Activated CD4-positive, alpha-beta T cell treated with anti-CD3 and anti-CD28 coated beads, Interleukin-2, amount 50 U/mL, for 48 hours (primary cell): Measurements from ENCODE around the gene PCCA.

Experiments used
- DNase-seq, 2 experiments: peaks; one replicate each; pipeline ENCODE4 v3.0.0-alpha.2; 2020

PCCA gene

GRCh38 chr13:100532836-100533435 is 444.0 kb downstream of the PCCA start:
- DNase-seq: no peak

- no peak for DNase-seq
These were observed 444.7 kb downstream of the PCCA start for GRCh38 chr13:100533588-100534041.

- DNase-seq: no peak
These were observed 445.4 kb downstream of the PCCA start for GRCh38 chr13:100534147-100534843.

DNA sequence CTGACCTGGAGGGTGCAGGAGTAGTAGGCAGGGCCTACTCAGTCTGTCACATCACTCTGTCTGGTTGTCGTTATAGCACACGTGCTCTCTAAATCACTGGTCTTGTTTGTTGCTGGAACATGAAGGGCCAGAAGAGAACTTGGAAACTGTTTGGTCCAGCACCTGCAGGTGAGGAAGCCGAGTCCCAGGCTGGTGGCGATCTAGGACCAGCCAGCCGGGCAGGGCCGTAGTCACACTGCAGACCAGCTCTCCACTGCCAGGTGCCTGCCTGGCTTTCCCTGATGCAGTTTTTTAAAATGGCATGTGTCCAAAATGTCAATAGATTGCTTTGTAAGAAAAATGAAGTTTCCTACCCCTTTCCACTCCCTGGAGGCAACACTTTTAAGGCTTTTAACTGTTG is 446.0 kb downstream of the PCCA start:
- DNase-seq: no peak

GRCh38 chr13:100535426-100536135 is 446.7 kb downstream of the PCCA start:
- DNase-seq: no peak

DNA sequence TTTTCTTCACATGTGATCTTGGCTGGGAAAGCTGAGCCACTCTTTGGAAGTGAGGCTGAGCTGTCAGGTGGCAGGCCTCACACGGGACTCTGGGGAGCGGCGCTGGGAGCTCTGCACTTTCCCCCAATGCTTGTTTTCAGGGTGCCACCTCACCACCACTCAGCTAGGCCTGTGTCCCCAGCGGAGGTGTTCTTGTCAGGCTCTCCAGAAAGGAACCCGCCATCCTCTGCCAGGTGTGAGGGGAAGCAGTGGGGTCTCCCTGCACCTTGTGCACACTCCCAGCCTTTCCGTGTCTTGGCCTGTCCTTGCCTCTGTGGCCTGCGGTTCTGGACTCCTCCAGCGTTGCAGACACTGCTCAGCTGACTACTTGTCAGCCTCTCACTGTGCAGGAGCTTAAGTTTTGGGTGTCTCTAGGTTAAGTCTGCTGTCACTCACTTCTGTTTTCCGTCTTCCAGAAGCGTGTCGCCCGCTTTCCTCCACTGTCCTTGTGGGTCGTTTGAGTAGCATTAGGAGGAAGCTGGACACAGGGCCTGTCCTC is 447.8 kb downstream of the PCCA start:
- no peak for DNase-seq

DNA sequence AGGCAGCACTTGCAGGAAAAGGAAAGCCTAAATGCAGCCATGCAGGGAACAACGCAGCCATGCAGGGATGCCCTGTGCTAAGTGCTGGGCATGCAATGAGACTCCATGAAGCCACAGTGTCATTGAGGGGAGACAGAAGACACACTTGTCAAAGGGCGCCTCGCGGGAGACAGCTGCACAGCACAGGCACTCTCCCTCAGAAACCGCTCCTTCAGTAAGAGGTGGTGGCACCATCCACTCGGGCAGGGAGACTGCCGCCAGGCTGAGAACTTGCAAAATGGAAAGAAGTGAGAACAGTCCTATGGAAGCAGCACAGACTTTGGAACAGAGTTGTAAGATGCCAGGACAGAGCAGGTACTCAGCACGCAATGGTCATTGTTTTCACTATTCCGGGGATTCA is 448.6 kb downstream of the PCCA start:
- no peak for DNase-seq

DNA sequence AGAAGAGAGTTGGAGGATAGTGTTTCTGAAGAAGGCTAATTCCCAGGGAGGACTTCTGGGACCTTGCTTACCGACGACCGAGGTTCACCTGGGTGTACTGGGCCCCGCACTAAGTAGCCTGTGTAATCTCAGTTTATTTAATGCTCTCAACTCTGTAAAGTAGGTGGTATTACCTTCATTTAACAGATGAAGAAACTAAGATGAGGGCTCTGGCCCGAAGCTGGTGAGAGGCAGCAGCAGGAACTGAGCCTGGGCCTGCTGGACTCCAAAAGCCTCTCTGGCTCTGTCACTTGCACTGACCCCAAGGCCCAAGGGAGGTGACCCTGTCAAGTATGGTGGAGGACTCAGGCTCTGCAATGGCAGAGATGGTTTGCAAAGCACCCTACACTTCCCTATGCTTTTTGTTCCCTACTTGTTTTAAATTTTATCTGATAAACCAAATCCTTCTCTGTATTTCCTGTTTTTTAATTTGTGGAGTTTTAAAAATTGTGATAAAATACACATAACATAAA is 449.1 kb downstream of the PCCA start:
- DNase-seq: no peak

DNA sequence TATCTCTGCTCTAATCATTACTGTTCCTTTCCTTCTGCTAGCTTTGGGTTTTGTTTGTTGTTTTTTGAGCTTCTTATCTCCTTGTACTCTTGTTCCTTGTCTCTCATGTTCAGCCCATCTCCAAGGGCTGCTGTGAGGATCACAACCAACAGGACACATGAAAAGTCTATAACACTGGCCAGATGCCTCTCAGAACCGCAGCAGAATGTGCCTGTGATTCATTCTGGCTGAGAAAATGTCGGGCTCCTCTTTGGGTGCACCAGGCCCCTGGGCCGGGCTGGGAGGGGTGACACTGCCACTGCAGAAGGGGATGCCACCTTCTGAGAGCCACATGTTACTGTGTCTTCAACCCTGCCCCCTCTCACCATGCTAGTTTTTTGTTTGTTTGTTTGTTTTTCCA is 451.7 kb downstream of the PCCA start:
- no peak for DNase-seq

GRCh38 chr13:100541897-100542825 is 453.3 kb downstream of the PCCA start:
- DNase-seq: no peak

GRCh38 chr13:100542826-100543156 is 453.9 kb downstream of the PCCA start:
- peak in 1 of 2 experiments; percentile 8 for DNase-seq

- no peak for DNase-seq
These were observed 455.1 kb downstream of the PCCA start for GRCh38 chr13:100543872-100544602.

DNA sequence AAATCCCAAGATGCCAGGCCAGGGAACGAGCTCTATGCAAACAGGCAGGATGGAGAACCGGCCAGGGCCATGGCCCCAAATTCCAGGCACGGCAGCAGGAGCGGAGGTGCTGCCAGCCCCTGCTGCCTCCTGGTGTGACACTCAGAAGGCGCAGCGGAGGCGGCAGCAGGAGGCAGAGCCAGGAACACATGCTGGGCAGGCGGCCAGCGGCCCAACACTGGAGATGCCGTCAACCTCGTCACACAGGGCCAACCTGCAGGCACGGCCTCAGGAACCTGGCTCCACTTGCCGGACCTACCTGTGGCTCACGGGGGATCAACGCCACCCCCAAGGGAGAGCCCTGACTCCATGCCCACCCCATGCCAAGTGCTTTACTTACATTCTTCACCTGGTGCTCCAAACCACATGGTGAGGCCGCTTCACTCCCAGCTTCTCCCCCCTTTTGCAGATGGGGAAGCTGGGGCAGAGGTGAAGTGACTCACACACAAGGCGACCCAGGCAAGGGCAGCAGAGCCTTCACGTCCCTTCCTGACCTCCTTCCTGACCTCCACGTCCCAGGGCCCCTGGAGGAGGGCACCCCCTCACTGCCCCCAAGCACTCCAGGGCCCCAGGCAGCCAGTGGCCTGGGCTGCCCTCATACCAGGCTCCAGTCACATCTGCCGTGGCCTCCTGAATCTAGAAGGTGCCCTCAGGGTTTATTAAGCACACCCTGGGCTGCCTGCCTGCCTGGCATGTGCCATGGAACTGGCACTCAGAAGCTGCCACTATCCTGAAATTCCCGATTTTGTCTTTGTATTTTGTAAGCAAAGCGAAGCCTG is 456.2 kb downstream of the PCCA start:
- no peak for DNase-seq

- no peak for DNase-seq
These were observed 456.8 kb downstream of the PCCA start for GRCh38 chr13:100545684-100546061.

GRCh38 chr13:100546713-100547405 is 458.0 kb downstream of the PCCA start:
- no peak for DNase-seq

DNA sequence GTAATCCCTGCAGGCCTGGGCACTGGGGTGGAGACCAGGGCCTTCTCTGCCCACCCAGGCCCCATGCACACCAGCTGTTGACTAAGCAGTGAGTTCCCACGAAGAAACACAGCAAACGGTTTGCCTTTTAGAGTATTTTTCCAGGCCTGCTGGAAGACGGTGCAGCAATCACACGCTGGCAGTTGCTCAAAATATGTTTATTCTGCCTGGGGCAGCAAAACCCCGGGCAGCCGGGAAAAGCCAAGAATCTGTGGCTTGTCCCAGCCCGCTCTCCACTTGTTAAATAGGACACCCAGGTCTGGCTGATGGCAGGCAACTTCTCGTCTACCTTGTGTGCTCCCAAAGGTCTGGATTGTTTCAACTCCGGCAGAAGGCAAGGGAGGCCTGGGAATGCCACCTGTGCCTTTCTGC is 458.9 kb downstream of the PCCA start:
- no peak for DNase-seq

GRCh38 chr13:100549316-100549715 is 460.4 kb downstream of the PCCA start:
- DNase-seq: no peak

DNA sequence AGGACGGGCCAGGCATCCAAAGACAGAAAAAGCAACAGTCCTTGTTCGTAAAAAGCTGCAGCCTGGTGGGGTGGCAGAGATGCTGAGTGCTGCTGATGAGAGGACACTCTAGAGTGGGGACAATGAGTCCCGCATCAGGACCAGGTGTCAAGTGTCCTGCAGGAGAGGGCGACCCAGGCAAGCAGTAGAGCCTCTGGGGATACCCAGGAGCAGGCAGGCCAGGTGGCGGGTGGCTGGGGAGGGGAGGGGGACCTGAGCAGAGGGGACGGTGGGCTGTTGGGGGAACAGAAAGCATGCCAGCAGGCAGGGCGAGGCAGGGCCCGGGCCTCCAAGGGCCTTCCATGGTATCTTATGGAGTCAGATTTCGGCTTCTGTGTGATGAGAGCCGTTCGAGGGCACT is 463.9 kb downstream of the PCCA start:
- DNase-seq: no peak

- no peak for DNase-seq
These were observed 471.0 kb downstream of the PCCA start for GRCh38 chr13:100559886-100560285.

DNA sequence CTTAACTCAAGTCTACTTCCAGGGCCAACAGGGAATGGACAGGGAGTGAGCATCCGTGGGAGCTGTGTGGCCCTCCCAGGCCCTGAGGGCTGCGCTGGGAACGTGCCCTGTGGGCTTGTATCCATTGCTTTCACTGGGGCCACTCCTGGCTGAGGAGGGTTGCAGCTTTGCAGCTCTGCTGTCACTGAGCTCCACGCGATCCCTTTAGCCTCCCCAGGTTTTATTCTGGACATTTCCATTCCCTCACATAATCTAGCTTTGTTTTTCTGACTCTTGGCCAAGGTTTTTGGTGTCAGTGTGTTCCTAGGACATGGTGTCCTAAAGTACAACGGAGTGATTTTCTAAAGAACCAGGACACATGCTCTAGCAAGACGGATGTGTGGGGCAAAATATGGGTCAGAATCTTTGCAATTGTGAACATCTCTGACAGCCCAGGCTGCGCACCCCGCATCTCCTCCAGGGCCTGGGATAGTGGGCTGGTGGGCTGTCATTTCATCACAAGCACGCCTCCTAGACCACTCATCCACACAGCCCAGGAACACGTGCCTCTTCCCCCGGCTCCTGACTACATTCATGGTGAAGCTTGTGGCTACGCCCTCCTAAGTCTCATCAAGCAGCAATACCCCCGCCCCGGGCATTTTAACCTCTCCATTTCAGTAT is 471.7 kb downstream of the PCCA start:
- DNase-seq: no peak
